ENCODE data around the gene SLC48A1.
A peak's percentile ranks its signal among the peaks of the same experiment; 100 is the strongest.
"Not testable (repeated sequence)": the region's sequence is repeated elsewhere in the genome, so short reads cannot be mapped to it uniquely, and the experiment has no call there.

The SLC48A1 gene

DNA sequence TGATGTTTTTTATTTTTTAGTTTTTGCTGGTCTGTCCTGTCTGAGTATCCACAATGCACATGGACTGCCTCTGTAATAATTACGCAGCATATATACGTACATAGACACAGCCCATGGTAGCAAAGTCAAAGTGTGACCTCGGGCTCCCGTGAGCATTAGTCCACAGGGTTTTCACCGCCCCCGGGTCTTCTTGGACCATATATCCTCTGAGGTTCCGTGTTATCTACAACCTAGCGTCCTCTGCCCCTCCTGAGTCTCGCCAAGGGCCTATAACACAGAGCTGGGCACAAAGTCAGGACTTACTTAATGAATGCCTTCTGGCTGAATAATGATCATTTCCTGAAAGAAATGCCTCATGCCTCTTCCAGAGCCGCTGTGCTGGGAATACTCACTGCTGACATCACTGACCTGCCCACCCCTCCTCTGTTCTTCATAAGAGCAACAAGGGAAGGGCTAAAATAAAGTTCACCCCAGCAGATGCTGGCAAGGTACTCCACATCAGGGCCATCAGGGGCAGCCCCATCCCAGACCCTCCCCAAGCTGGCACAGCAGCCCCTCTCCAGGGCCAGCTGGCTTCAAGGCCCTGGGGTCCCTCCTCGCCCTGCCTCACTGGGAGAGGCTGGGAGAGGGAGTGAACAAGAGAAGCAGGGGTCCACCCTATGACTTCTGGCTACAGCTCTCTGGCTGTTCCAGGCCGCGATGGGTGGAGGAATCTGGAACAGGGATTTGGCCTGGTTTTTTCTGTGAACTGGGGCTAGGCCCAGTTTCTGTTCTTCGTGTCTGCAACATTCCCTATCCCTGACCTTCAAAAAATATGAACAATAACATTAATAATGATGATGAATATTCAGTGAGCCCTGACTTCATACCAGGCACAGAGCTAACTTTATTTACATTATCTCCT is 38.8 kb downstream of the SLC48A1 start:
- Histone ChIP-seq H3K27ac (peak overlapping the region; percentile 80), H3K27me3 (replicated peaks) (no peaks in the 10 kb centered on the region), H3K4me3 (ENCODE audit: low read depth, low read length) (peak overlapping the region; percentile 9), H3K36me3 (replicated peaks) (peaks cover 4% of the 10 kb centered on the region)
- no peak for TF ChIP-seq CTCF (IDR thresholded peaks at IDR 0.05; ENCODE audit: low read depth, low read length, missing control alignments)
- peak; percentile 67 for DNase-seq
- in situ Hi-C loops (cut with HindIII; ENCODE audit: low pct_ligation_motif_present, low sequenced_read_pairs), result no loop called here

GRCh38 chr12:47812797-47813510 is 39.9 kb downstream of the SLC48A1 start:
- H3K27me3 ChIP-seq (replicated peaks), result no peaks in the 10 kb centered on the region
- in situ Hi-C loops (cut with HindIII; ENCODE audit: low pct_ligation_motif_present, low sequenced_read_pairs), result no loop called here
- peak; percentile 78 for DNase-seq
- H3K4me3 ChIP-seq (ENCODE audit: low read depth, low read length), result peak overlapping the region; percentile 34
- no peak for TF ChIP-seq CTCF (IDR thresholded peaks at IDR 0.05; ENCODE audit: low read depth, low read length, missing control alignments)
- H3K27ac ChIP-seq, result peak overlapping the region; percentile 80
- H3K36me3 ChIP-seq (replicated peaks), result peaks cover 4% of the 10 kb centered on the region

GRCh38 chr12:47813511-47814196 is 40.6 kb downstream of the SLC48A1 start:
- in situ Hi-C loops (cut with HindIII; ENCODE audit: low pct_ligation_motif_present, low sequenced_read_pairs), result no loop called here
- Histone ChIP-seq H3K27me3 (replicated peaks) (no peaks in the 10 kb centered on the region), H3K4me3 (ENCODE audit: low read depth, low read length) (peak overlapping the region; percentile 34), H3K36me3 (replicated peaks) (peaks cover 4% of the 10 kb centered on the region), H3K27ac (peak overlapping the region; percentile 80)
- no peak for TF ChIP-seq CTCF (IDR thresholded peaks at IDR 0.05; ENCODE audit: low read depth, low read length, missing control alignments)
- DNase-seq, result no peak

GRCh38 chr12:47814539-47815170 is 41.6 kb downstream of the SLC48A1 start:
- in situ Hi-C loops (cut with HindIII; ENCODE audit: low pct_ligation_motif_present, low sequenced_read_pairs), result no loop called here
- Histone ChIP-seq H3K36me3 (replicated peaks) (peaks cover 4% of the 10 kb centered on the region), H3K27ac (no peak overlapping the region), H3K27me3 (replicated peaks) (no peaks in the 10 kb centered on the region), H3K4me3 (ENCODE audit: low read depth, low read length) (no peak overlapping the region)
- TF ChIP-seq CTCF (IDR thresholded peaks at IDR 0.05; ENCODE audit: low read depth, low read length, missing control alignments), result no peak
- DNase-seq, result no peak

GRCh38 chr12:47815447-47815846 is 42.4 kb downstream of the SLC48A1 start:
- H3K4me3 ChIP-seq (ENCODE audit: low read depth, low read length); H3K27ac ChIP-seq; H3K27me3 ChIP-seq (replicated peaks); in situ Hi-C loops (cut with HindIII; ENCODE audit: low pct_ligation_motif_present, low sequenced_read_pairs); DNase-seq; H3K36me3 ChIP-seq (replicated peaks): not testable (repeated sequence)

Measured in brain microvascular endothelial cell (primary cell).